Measurements from ENCODE around the gene NOP9.

Gene NOP9

GRCh38 chr14:24277071-24277470, 22.6 kb upstream of the NOP9 start:
- no peak for TF ChIP-seq CTCF (conservative IDR thresholded peaks at IDR 0.05; ENCODE audit: low read depth, low read length)
- DNase-seq (ENCODE audit: low read depth), result no peak
- H3K4me3 ChIP-seq (ENCODE audit: low read length), result no peak overlapping the region

- no peak for TF ChIP-seq CTCF (conservative IDR thresholded peaks at IDR 0.05; ENCODE audit: low read depth, low read length)
- H3K4me3 ChIP-seq (ENCODE audit: low read length), result no peak overlapping the region
- no peak for DNase-seq (ENCODE audit: low read depth)
Observed at GRCh38 chr14:24277606-24278321, 21.9 kb upstream of the NOP9 start.

GRCh38 chr14:24278424-24278823, 21.2 kb upstream of the NOP9 start:
- no peak for DNase-seq (ENCODE audit: low read depth)
- TF ChIP-seq CTCF (conservative IDR thresholded peaks at IDR 0.05; ENCODE audit: low read depth, low read length), result no peak
- no peak overlapping the region for H3K4me3 ChIP-seq (ENCODE audit: low read length)

GRCh38 chr14:24279301-24280186, 20.1 kb upstream of the NOP9 start:
- peak; percentile 49 for TF ChIP-seq CTCF (conservative IDR thresholded peaks at IDR 0.05; ENCODE audit: low read depth, low read length)
- DNase-seq (ENCODE audit: low read depth), result no peak
- no peak overlapping the region for H3K4me3 ChIP-seq (ENCODE audit: low read length)

- no peak for TF ChIP-seq CTCF (conservative IDR thresholded peaks at IDR 0.05; ENCODE audit: low read depth, low read length)
- no peak overlapping the region for H3K4me3 ChIP-seq (ENCODE audit: low read length)
- DNase-seq (ENCODE audit: low read depth), result no peak
Observed at GRCh38 chr14:24280797-24281460, 18.7 kb upstream of the NOP9 start.

GRCh38 chr14:24281636-24282035, 18.0 kb upstream of the NOP9 start:
- no peak for DNase-seq (ENCODE audit: low read depth)
- H3K4me3 ChIP-seq (ENCODE audit: low read length), result no peak overlapping the region
- TF ChIP-seq CTCF (conservative IDR thresholded peaks at IDR 0.05; ENCODE audit: low read depth, low read length), result no peak
